Peyer's patch (tissue), 4 donors: Measurements from ENCODE around the gene CDPF1. TPM values are rescaled to one million over a fixed set of nuclear protein-coding genes. Genes with fewer than 3 reads are reported as not detected.
"Not testable (repeated sequence)": the region's sequence is repeated elsewhere in the genome, so short reads cannot be mapped to it uniquely, and the experiment has no call there.

Experiments used
- DNase-seq, 3 donors: peaks; one replicate each; pipeline ENCODE4 v3.0.0-alpha.2; 2017 to 2019
- H3K27ac ChIP-seq, 4 donors: fragments of 200-600 bp; sonication (generic); one replicate each; pipeline ENCODE4 v1.5.1; 2016 to 2019
- H3K27me3 ChIP-seq, 2 donors: fragments of 200-600 bp; sonication (generic); one replicate each; pipeline ENCODE4 v1.5.1; 2019
- H3K36me3 ChIP-seq, 3 donors: fragments of 200-600 bp; sonication (generic); one replicate each; pipeline ENCODE4 v1.5.1; 2016 to 2019
- H3K4me1 ChIP-seq, 4 donors: fragments of 200-600 bp; sonication (generic); one replicate each; pipeline ENCODE4 v1.5.1; 2016 to 2019
- H3K4me3 ChIP-seq, 4 donors: fragments of 200-600 bp; sonication (generic); 1 replicate in 3 of 4; 2 replicates in 1 of 4; pipeline ENCODE4 v1.5.1; 2016 to 2019; ENCODE audit warnings: mild to moderate bottlenecking in 1 of 4
- H3K9me3 ChIP-seq, 4 donors: fragments of 200-600 bp; sonication (generic); one replicate each; pipeline ENCODE4 v1.5.1; 2016 to 2019; ENCODE audit warnings: mild to moderate bottlenecking in 1 of 4
- POLR2A ChIP-seq, 2 donors: fragments of 450-650 bp; IDR thresholded peaks; one replicate each; pipeline ENCODE4 v1.5.1; 2017; ENCODE audit warnings: antibody characterized with exemption in 2 of 2, mild to moderate bottlenecking in 2 of 2, moderate library complexity in 2 of 2
- total RNA-seq, 4 donors: library from RNA; depleted of rRNA; stranded (reverse); fragments of >200 nt; gene quantifications; one replicate each; pipeline ENCODE4 v1.1.0, GENCODE V29; 2016
- TF ChIP-seq, protein P1 (sequence below), 6 experiments: fragments of 450-650 bp in 4 of 6; fragments of 200-600 bp in 2 of 6; sonication (generic) in 1 of 6; IDR thresholded peaks; one replicate each; pipeline ENCODE4 v1.5.1; 2017 to 2019; ENCODE audit warnings: antibody characterized with exemption in 6 of 6, mild to moderate bottlenecking in 3 of 6, moderate library complexity in 1 of 6

CDPF1 gene
- total RNA-seq, 4 donors from 2014 or later, result 7.0 to 23.9 (median 12.1) TPM

DNA sequence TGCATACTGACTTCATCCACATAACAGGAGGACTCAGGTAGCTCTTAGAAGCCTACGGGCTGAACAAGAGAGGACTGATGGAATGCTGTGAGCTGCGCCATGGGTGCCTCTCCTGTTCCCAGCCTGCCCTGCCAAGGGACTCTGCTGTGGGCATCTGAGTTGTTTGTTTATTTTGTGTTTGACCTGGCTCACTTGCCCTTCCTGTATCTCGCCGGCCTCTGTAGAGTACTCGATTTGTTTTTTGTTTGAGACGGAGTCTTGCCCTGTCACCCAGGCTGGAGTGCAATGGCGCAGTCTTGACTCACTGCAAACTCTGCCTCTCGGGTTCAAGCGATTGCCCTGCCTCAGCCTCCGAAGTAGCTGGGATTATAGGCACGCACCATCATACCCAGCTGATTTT is 19.5 kb upstream of the CDPF1 start:
- peak overlapping the region in 3 of 4 donors; percentile 8 to 89 (median 87) for H3K27ac ChIP-seq
- peaks cover 0 to 20% (median 2%) of the 10 kb centered on the region in 4 donors for H3K4me1 ChIP-seq
- peak in 2 of 3 donors; percentile 40 to 49 for DNase-seq
- H3K4me3 ChIP-seq, result peak overlapping the region in 2 of 4 donors; percentile 62 to 72
- TF ChIP-seq, protein P1, sequence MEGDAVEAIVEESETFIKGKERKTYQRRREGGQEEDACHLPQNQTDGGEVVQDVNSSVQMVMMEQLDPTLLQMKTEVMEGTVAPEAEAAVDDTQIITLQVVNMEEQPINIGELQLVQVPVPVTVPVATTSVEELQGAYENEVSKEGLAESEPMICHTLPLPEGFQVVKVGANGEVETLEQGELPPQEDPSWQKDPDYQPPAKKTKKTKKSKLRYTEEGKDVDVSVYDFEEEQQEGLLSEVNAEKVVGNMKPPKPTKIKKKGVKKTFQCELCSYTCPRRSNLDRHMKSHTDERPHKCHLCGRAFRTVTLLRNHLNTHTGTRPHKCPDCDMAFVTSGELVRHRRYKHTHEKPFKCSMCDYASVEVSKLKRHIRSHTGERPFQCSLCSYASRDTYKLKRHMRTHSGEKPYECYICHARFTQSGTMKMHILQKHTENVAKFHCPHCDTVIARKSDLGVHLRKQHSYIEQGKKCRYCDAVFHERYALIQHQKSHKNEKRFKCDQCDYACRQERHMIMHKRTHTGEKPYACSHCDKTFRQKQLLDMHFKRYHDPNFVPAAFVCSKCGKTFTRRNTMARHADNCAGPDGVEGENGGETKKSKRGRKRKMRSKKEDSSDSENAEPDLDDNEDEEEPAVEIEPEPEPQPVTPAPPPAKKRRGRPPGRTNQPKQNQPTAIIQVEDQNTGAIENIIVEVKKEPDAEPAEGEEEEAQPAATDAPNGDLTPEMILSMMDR (IDR thresholded peaks at IDR 0.05), result no peak
- TF ChIP-seq POLR2A (IDR thresholded peaks at IDR 0.05), result no peak
- H3K9me3 ChIP-seq, result no peaks in the 10 kb centered on the region
- H3K36me3 ChIP-seq, result peaks cover 0 to 42% (median 0%) of the 10 kb centered on the region in 3 donors
- H3K27me3 ChIP-seq, result no peaks in the 10 kb centered on the region

DNA sequence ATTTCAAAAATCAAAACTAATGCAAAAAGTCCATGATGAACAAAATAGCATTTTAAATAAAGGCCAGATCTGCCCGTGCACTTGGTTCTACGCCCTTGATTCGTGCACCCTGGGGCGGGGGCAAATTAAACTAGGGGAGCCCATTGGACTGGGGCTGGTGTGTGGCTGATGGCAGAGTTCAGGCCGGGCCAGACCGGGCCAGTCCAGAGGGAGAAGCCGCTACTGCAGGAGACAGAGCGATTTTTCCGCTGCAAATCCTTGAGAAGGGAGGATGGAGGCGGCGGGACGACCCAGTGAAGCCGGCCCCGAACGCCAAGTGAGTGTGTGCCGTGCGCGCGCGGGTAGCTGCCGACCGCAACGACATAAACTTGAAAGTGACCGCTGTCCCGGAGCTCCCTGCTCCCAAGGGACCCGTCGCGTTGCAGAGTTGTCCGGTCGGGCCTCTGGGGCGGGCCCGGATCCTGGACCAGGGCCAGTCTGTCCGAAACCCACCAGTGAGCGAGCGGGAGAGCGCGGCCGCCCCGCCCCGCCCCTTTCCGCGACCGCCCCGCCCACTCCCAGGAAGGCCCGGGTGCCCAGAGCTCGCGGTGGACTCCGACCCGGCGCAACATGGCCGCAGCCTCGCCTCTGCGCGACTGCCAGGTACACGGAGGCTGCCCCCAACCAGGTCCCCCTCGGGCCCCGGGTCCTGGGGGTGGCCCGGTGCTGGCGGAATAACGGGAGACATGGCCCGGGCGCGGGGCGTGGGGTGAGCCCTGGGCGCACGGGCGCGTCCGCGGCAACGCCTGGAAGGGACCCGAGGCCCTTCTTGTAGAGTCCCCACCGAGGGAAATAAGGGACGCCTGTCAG is 17.6 kb upstream of the CDPF1 start, which contains the start of gene TTC38:
Gene TTC38, plus strand, starts transcription at position 578 of the 849 bp plus-strand sequence. Its CDS starts 32 bp downstream, at position 610.
- Histone ChIP-seq H3K4me3 (peak within 1 kb of the TSS; percentile 55 to 73 (median 67)), H3K36me3 (peaks cover 0 to 23% (median 0%) of the 10 kb centered on the region in 3 donors), H3K4me1 (peaks cover 0 to 35% (median 2%) of the 10 kb centered on the region in 4 donors), H3K27me3 (no peaks in the 10 kb centered on the region), H3K27ac (peak within 1 kb of the TSS; percentile 75 to 89 (median 82)), H3K9me3 (no peaks in the 10 kb centered on the region)
- DNase-seq, result peak; percentile 68 to 96 (median 93)
- TF ChIP-seq POLR2A (IDR thresholded peaks at IDR 0.05), result peak; percentile 77 to 90
- TF ChIP-seq, protein P1 (IDR thresholded peaks at IDR 0.05), result no peak

DNA sequence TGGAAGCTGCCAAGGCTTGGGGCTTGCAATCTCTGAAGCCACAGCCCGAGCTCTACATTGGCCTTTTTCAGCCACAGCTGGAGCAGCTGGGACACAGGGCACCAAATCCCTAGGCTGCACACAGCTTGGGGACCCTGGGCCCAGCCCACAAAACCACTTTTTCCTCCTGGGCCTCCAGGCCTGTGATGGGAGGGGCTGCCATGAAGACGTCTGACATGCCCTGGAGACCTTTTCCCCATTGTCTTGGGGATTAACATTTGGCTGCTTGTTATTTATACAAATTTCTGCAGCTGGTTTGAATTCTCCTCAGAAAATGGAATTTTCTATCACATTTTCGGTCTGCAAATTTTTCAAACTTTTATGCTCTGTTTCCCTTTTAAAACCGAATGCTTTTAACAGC is 15.5 kb upstream of the CDPF1 start:
- not testable (repeated sequence) for H3K27ac ChIP-seq, H3K9me3 ChIP-seq, H3K4me3 ChIP-seq, H3K36me3 ChIP-seq, H3K27me3 ChIP-seq
- peaks cover 0 to 35% (median 2%) of the 10 kb centered on the region in 4 donors for H3K4me1 ChIP-seq
- peak in 1 of 3 donors; percentile 15 for DNase-seq

DNA sequence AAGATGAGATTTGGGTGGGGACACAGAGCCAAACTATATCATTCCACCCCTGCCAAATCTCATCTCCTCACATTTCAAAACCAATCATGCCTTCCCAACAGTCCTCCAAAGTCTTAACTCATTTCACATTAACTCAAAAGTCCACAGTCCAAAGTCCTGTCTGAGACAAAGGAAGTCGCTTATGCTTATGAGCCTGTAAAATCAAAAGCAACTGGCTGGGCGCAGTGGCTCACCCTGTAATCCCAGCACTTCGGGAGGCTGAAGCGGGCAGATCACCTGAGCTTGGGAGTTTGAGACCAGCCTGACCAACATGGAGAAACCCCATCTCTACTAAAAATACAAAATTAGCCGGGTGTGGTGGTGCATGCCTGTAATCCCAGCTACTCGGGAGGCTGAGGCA is 14.4 kb upstream of the CDPF1 start:
- Histone ChIP-seq H3K27ac (peak overlapping the region in 3 of 4 donors; percentile 15 to 75 (median 47)), H3K4me1 (peaks cover 0 to 35% (median 2%) of the 10 kb centered on the region in 4 donors)
- H3K4me3 ChIP-seq, H3K9me3 ChIP-seq, H3K27me3 ChIP-seq, H3K36me3 ChIP-seq: not testable (repeated sequence)
- TF ChIP-seq POLR2A (IDR thresholded peaks at IDR 0.05), result peak in 1 of 2 donors; percentile 52
- DNase-seq, result peak in 2 of 3 donors; percentile 64 to 76

DNA sequence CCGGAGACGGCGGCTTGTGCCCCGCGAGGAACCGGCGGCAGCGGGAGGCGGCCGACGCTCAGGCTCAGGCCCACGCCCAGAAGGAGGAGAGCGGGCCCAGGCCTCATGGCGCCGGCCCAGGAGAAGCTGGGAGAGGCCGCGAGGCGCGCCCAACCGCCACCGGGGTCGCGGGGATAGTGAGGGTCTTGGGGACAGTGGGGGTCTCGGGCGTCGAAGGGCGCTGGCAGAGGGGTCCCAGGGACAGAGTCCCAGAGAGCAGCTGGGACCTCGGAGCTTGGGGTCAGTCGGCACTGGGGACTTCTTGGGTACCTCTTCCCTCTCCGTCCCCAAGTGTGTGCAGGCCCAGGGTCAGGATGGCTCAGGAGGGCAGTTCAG is 13.1 kb upstream of the CDPF1 start, which contains the start of gene PKDREJ:
Gene PKDREJ, minus strand, starts transcription at position 128 of the 375 bp plus-strand sequence. Its CDS starts 21 bp downstream, at position 107.
- peak within 1 kb of the TSS in 3 of 4 donors; percentile 15 to 75 (median 47) for H3K27ac ChIP-seq

DNA sequence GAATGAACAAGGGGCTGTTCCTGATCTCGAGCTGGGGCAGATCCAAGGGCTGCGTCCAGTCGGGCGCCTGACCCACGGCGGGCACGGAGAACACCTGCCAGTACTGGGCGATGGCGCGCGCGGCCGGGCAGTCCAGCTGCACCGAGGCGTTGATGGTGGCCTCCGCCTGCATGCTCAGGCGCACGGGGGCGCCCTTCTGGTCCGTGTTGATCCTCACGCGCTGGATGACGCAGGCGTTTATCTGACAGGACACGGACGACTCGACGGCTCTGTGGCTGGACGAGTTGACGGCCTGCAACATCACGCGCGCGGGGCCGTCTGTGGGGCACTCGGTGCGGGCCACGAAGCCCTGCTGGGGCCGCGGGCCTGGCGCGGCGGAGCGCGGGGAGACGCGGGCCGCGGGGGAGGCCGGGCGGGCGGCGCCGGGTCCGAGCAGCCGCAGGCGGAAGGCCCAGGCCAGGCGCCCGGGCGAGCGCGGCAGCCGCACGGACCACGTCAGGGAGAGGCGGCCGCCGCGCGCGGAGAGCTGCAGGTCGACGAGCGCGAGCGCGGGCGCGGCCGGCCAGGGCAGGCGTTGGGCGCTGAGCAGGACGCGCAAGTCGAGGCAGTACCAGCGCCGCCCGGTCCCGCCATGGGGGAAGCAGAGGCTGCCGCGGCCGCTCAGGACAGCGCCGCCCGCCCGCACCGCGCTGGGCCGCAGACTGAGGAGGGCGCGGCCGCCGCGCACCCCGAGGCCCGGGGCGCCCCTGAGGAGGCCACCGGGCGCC is 12.5 kb upstream of the CDPF1 start:
- H3K9me3 ChIP-seq, result no peaks in the 10 kb centered on the region
- peak; percentile 55 to 88 (median 72) for DNase-seq
- peak overlapping the region in 2 of 4 donors; percentile 47 to 48 for H3K27ac ChIP-seq
- H3K36me3 ChIP-seq, result no peaks in the 10 kb centered on the region
- peaks cover 0 to 21% (median 1%) of the 10 kb centered on the region in 4 donors for H3K4me1 ChIP-seq
- no peaks in the 10 kb centered on the region for H3K27me3 ChIP-seq
- no peak for TF ChIP-seq POLR2A (IDR thresholded peaks at IDR 0.05)
- TF ChIP-seq, protein P1 (IDR thresholded peaks at IDR 0.05), result peak in 4 of 6 experiments; percentile 23 to 40 (median 32)
- peak overlapping the region in 3 of 4 donors; percentile 24 to 46 (median 43) for H3K4me3 ChIP-seq

More for the DNA sequence above, 13.1 kb upstream of the CDPF1 start, which contains the start of gene PKDREJ:
- H3K27me3 ChIP-seq, result no peaks in the 10 kb centered on the region
- H3K9me3 ChIP-seq, result no peaks in the 10 kb centered on the region
- H3K36me3 ChIP-seq, result no peaks in the 10 kb centered on the region
- peak within 1 kb of the TSS in 3 of 4 donors; percentile 24 to 46 (median 43) for H3K4me3 ChIP-seq
- TF ChIP-seq POLR2A (IDR thresholded peaks at IDR 0.05), result no peak
- TF ChIP-seq, protein P1 (IDR thresholded peaks at IDR 0.05), result no peak
- no peak for DNase-seq
- H3K4me1 ChIP-seq, result peaks cover 0 to 21% (median 2%) of the 10 kb centered on the region in 4 donors
